Hepatocyte (in vitro differentiated cells): ENCODE results near the gene TRAPPC6A. TPM values are rescaled to one million over a fixed set of nuclear protein-coding genes. Genes with fewer than 3 reads are reported as not detected.

ENCODE experiments used
- DNase-seq: peaks from one replicate; pipeline ENCODE4 v3.0.0-alpha.2; 2016; ENCODE audit warnings: low spot score
- H2AFZ ChIP-seq: fragments of 200-600 bp; sonication (generic); 2 replicates; pipeline ENCODE4 v1.6.0; 2016; ENCODE audit warnings: antibody characterized with exemption, mild to moderate bottlenecking
- H3K27ac ChIP-seq: fragments of 200-600 bp; sonication (generic); 2 replicates; pipeline ENCODE4 v1.5.1; 2016; ENCODE audit warnings: mild to moderate bottlenecking
- H3K27me3 ChIP-seq: fragments of 200-600 bp; sonication (generic); 2 replicates; pipeline ENCODE4 v1.6.1; 2016
- H3K36me3 ChIP-seq: fragments of 200-600 bp; sonication (generic); replicated peaks from 2 replicates; pipeline ENCODE4 v1.5.1; 2016; ENCODE audit warnings: low read depth; ENCODE audit not compliant: insufficient read depth
- H3K4me1 ChIP-seq: fragments of 200-600 bp; sonication (generic); 2 replicates; pipeline ENCODE4 v1.5.1; 2016; ENCODE audit warnings: mild to moderate bottlenecking, moderate library complexity; ENCODE audit not compliant: insufficient read depth
- H3K4me2 ChIP-seq: fragments of 200-600 bp; sonication (generic); 2 replicates; pipeline ENCODE4 v1.6.0; 2016
- H3K4me3 ChIP-seq: fragments of 200-600 bp; sonication (generic); 2 replicates; pipeline ENCODE4 v1.5.1; 2016; ENCODE audit warnings: mild to moderate bottlenecking
- H3K79me2 ChIP-seq: fragments of 200-600 bp; sonication (generic); 2 replicates; pipeline ENCODE4 v1.6.0; 2017; ENCODE audit warnings: mild to moderate bottlenecking
- H3K9me2 ChIP-seq: fragments of 200-600 bp; sonication (generic); replicated peaks from 2 replicates; pipeline ENCODE4 v1.6.0; 2017; ENCODE audit warnings: mild to moderate bottlenecking; ENCODE audit not compliant: insufficient read depth
- H3K9me3 ChIP-seq: fragments of 200-600 bp; sonication (generic); 2 replicates; pipeline ENCODE4 v1.5.1; 2016; ENCODE audit warnings: low read depth, mild to moderate bottlenecking
- H4K20me1 ChIP-seq: fragments of 200-600 bp; sonication (generic); 2 replicates; pipeline ENCODE4 v1.6.0; 2016; ENCODE audit warnings: mild to moderate bottlenecking; ENCODE audit not compliant: insufficient read depth, poor library complexity, severe bottlenecking
- CTCF ChIP-seq: fragments of 200-600 bp; sonication (generic); IDR thresholded peaks from 2 replicates; pipeline ENCODE4 v1.5.1; 2016; ENCODE audit warnings: antibody characterized with exemption, mild to moderate bottlenecking; ENCODE audit not compliant: poor library complexity
- EZH2 ChIP-seq: fragments of 200-600 bp; sonication (generic); IDR thresholded peaks from 2 replicates; pipeline ENCODE4 v1.6.1; 2016; ENCODE audit warnings: antibody characterized with exemption, mild to moderate bottlenecking, borderline replicate concordance
- EZH2phosphoT487 ChIP-seq: fragments of 200-600 bp; sonication (generic); IDR thresholded peaks from one replicate; pipeline ENCODE4 v1.6.1; 2018; ENCODE audit warnings: antibody characterized with exemption, mild to moderate bottlenecking, low read depth, moderate library complexity; ENCODE audit not compliant: unreplicated experiment, severe bottlenecking
- WGBS: methylation state at CpG from one replicate; pipeline ENCODE4 v1.1.6; 2016; ENCODE audit warnings: low lambda C conversion rate; ENCODE audit errors: missing lambda C conversion rate; 5-methylcytosine and 5-hydroxymethylcytosine counted together
- polyA plus RNA-seq: library from polyadenylated mRNA; unstranded; fragments of >200 nt; fragmentation: Nextera tagmentation; extraction: Ambion mirVana; gene quantifications from 2 replicates; pipeline ENCODE4 v1.2.1, GENCODE V29; 2016
- total RNA-seq: library from RNA; depleted of rRNA; stranded (reverse); fragments of >200 nt; gene quantifications from 2 replicates; pipeline ENCODE4 v1.2.3, GENCODE V29; 2014

Gene TRAPPC6A
- total and polyA plus RNA-seq, 2 experiments from 2014 or later = 25.7 to 60.1 TPM

GRCh38 chr19:45218911-45219743, 41.1 kb upstream of the TRAPPC6A start:
- DNase-seq = no peak
- Histone ChIP-seq H3K4me1 (peaks cover 8% of the 10 kb centered on the region), H3K4me3 (no peak overlapping the region), H3K27ac (no peak overlapping the region), H3K36me3 (no peaks in the 10 kb centered on the region), H4K20me1 (no peaks in the 10 kb centered on the region), H3K27me3 (peaks cover 80% of the 10 kb centered on the region), H2AFZ (no peak overlapping the region), H3K79me2 (no peaks in the 10 kb centered on the region), H3K4me2 (no peak overlapping the region), H3K9me3 (no peaks in the 10 kb centered on the region), H3K9me2 (no peaks in the 10 kb centered on the region)
- TF ChIP-seq EZH2 (no peak), EZH2phosphoT487 (no peak), CTCF (no peak)
- 78% methylated on average over 18 of the region's 18 CpGs for WGBS

DNA sequence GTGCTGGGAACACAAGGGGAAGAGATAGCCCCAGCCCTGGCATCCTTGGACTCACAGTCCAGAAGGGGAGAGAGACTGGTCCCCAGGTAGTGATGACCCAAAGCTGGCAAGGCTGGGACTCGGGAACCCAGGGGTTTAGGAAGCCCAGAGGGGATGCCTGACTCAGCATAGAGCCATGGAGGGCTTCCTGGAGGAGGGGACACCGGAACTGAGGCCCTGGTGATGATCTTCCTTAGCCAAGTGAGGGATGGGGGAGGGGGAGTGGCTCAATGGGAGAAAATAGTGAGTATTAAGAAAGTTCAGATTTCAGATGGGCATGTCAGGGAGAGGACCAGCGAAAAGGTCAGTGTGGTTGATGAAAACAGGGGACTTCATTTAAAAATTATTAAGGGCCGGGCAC, 40.4 kb upstream of the TRAPPC6A start:
- TF ChIP-seq EZH2phosphoT487 = no peak
- no peak for TF ChIP-seq CTCF
- TF ChIP-seq EZH2 = no peak
- no peaks in the 10 kb centered on the region for H3K9me2 ChIP-seq
- no peak overlapping the region for H2AFZ ChIP-seq
- H3K4me3 ChIP-seq = no peak overlapping the region
- H3K36me3 ChIP-seq = no peaks in the 10 kb centered on the region
- H4K20me1 ChIP-seq = no peaks in the 10 kb centered on the region
- H3K27ac ChIP-seq = no peak overlapping the region
- no peaks in the 10 kb centered on the region for H3K9me3 ChIP-seq
- no peaks in the 10 kb centered on the region for H3K79me2 ChIP-seq
- no peak overlapping the region for H3K4me2 ChIP-seq
- peaks cover 8% of the 10 kb centered on the region for H3K4me1 ChIP-seq
- 65% methylated on average over 4 of the region's 4 CpGs for WGBS
- DNase-seq = no peak
- H3K27me3 ChIP-seq = peaks cover 84% of the 10 kb centered on the region

GRCh38 chr19:45217957-45218334, 39.9 kb upstream of the TRAPPC6A start:
- no peak overlapping the region for H3K4me3 ChIP-seq
- 40% methylated on average over 7 of the region's 14 CpGs for WGBS
- DNase-seq = no peak
- peaks cover 8% of the 10 kb centered on the region for H3K4me1 ChIP-seq
- peak overlapping the region; percentile 78 for H3K4me2 ChIP-seq
- H3K9me3 ChIP-seq = no peaks in the 10 kb centered on the region
- no peaks in the 10 kb centered on the region for H4K20me1 ChIP-seq
- no peaks in the 10 kb centered on the region for H3K36me3 ChIP-seq
- H2AFZ ChIP-seq = no peak overlapping the region
- no peaks in the 10 kb centered on the region for H3K9me2 ChIP-seq
- no peaks in the 10 kb centered on the region for H3K79me2 ChIP-seq
- TF ChIP-seq EZH2phosphoT487 (no peak), CTCF (no peak), EZH2 (no peak)
- H3K27ac ChIP-seq = no peak overlapping the region
- H3K27me3 ChIP-seq = peaks cover 84% of the 10 kb centered on the region
